GM19099 (cell line): ENCODE data around the gene SIRPA.

Experiments
- POLR2A ChIP-seq: IDR thresholded peaks from 3 replicates; pipeline ENCODE4 v1.6.1; 2011; ENCODE audit warnings: low read depth; ENCODE audit not compliant: insufficient read length; ENCODE audit errors: extremely low read depth

SIRPA gene

DNA sequence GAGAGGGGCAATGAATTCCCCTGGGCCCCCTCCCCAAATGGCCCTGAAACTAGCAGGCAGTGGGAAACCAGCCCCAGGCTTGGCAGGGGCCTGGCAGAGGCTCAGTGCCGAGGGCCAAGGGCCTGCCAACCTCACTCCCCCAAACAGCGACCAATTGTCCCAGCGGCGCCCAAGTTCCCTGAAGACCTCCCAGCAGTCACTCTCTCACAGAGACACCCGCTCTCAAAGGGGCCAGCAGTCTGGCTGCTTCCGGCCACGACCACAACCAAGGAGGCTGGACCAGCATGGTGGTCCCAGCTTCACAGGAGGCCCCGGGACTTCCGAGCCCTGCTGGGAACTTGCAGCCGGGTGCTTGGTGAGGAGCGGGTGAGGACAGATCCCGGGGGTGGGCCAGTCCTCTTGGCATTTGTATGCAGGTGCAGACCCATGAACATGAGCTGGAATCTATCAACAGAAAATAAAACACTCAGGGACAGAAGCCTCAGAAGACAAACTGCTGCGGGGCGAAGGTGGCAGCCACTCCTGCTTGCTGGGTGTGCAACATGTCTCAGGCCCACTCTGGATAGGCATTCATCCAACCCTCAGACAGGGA is 17.5 kb upstream of the SIRPA start:
- TF ChIP-seq POLR2A, result no peak

- no peak for TF ChIP-seq POLR2A
Measured at GRCh38 chr20:1879369-1879768, 15.8 kb upstream of the SIRPA start.

DNA sequence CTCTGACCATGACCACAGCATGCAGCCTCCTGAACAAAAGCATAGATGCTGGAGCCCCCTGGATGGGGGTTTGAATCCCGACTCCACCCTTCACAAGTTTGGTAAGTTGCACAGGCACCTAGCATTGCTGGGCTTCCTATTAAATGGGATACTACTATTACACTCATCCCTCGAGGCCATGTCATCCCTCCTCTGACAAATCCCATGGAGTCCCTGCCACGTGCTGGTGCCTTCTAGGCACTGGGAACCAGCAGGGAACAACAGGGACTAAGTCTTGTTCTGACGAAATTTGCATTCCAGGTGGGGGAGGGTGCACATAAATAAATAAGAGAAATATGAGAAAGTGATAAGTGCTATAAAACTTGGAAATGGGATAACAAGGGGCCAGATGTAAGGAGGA is 15.3 kb upstream of the SIRPA start:
- no peak for TF ChIP-seq POLR2A

GRCh38 chr20:1880529-1881239 is 14.5 kb upstream of the SIRPA start:
- TF ChIP-seq POLR2A, result no peak

DNA sequence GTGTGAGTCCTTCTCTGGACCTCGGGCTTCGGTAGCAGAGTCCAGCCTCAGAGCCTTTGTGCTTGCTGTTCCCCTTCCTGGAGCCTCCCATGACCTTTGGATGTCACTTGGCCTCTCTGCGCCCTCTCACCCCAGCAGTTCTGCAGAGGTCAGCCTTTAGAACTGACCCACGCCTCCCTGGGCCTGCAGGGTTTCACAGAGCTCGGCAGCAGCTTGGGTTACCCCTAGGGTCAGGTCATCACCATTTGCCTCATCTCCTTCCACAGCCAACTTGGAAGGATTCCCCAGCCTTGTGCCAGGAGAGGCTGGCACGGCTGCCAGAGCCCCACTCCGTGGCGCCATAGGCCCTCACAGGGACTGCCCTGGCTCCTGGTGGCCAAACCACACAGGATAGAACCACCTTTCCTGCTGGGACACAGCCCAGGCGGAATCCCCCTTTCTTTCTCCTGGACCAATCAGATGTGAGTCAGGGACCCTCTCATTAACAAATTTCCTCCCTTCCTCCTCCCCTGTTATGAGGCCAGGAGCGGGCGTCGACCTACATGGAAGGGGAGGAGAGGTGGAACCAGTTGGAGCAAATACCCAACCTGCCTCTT is 13.9 kb upstream of the SIRPA start:
- no peak for TF ChIP-seq POLR2A

- no peak for TF ChIP-seq POLR2A
Measured at GRCh38 chr20:1882026-1882425, 13.2 kb upstream of the SIRPA start.

DNA sequence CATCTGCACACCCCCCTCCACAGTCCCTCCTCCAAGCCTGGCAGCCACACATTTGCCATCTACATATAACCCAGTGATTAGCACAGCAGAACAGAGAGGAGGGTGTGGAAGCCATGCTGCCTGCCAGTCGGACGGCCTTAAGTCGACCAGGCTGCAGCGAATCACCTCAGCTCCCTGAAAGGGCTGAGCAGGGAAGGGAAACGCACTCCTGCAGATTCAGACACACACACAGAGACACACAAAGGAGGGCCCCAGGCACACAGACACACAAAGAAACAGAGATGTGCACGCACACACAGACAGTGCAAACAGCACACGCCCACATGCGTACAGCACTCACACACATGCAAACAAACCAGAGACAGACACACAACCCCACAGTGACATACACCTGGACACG is 11.2 kb upstream of the SIRPA start:
- TF ChIP-seq POLR2A, result no peak

DNA sequence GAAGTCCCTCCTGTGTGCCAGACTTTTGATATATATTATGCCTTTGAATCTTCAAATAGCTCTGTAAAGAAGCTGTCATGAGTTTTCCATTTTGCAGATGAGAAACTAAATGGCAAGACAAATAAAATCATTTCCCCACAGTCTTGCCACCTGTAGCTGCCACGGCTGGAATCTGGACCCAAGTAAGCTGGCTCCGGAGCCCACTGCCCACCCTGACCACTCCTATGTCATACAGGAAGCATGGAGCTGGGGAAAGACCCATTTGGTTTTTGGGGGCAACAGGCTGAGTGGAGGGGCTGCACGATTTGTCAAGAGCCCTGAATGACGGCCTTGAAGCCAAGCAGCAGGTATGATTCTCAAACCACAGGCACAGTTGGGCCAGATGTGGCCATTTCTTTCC is 10.0 kb upstream of the SIRPA start:
- no peak for TF ChIP-seq POLR2A

- no peak for TF ChIP-seq POLR2A
Measured at GRCh38 chr20:1885940-1886693, 9.1 kb upstream of the SIRPA start.

GRCh38 chr20:1887321-1887720 is 7.9 kb upstream of the SIRPA start:
- no peak for TF ChIP-seq POLR2A

GRCh38 chr20:1887756-1888155 is 7.5 kb upstream of the SIRPA start:
- no peak for TF ChIP-seq POLR2A

DNA sequence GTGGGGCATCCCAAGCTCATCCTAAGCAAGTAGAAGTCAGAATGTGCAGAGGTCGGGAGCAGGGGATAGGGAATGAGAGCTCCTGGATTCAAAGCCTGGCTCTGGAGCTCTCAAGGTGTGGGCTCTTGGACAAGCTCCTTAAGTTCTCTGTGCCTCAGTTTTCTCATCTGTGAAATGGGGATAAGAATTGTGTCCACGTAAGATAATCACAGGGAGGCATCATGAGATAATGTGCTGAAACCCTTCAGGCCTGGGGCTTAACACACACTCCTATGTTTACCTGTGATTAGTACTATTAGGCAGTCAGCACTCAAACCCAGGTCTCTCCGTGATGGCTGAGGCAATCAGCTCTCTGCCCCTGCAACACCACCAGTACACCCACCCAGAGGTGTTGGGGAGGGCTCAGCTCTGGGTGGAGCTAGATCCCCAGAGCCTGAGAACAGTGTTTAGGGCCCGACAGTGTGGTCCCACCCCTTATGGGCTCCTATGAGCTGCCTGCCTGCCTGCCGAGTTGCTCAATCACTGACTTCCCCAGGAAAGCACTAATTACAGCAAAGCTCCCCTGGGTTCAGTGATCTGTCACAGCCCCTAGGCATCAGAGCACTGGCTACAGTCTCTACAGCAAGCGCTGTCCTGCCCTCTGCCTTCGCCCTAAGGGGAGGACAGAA is 6.3 kb upstream of the SIRPA start:
- TF ChIP-seq POLR2A, result no peak

GRCh38 chr20:1890469-1891262 is 4.5 kb upstream of the SIRPA start:
- no peak for TF ChIP-seq POLR2A
